ENCODE data around the gene ARSK. TPM values are rescaled to one million over a fixed set of nuclear protein-coding genes. Genes with fewer than 3 reads are reported as not detected.

ARSK gene
- total and polyA plus RNA-seq, 2 experiments from 2014 or later: 23.2 to 40.8 TPM

DNA sequence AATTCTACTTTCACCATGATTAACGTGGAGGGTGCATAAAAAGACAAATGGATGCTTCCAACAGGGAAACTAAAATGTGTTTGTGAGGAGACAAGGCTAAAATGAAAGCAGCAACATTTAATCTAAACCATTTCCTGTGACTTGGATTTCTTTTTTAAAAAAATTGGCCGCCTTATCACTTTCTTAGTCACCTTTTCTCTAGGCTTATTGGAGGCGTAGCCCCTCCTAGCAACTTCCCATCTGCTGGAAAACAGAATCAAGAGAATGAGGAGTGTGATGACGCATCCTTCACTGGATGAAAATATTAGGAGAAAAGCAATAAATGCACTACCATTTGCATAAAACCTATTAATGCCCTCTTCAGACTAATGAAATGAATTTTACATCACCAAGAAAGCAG lies 64.2 kb downstream of the ARSK start (continued):
- TF ChIP-seq ZNF114 (CRISPR knock-in tag; IDR thresholded peaks at IDR 0.05): no peak
- TF ChIP-seq POLR2AphosphoS5 (IDR thresholded peaks at IDR 0.05; ENCODE audit: low read depth): no peak

DNA sequence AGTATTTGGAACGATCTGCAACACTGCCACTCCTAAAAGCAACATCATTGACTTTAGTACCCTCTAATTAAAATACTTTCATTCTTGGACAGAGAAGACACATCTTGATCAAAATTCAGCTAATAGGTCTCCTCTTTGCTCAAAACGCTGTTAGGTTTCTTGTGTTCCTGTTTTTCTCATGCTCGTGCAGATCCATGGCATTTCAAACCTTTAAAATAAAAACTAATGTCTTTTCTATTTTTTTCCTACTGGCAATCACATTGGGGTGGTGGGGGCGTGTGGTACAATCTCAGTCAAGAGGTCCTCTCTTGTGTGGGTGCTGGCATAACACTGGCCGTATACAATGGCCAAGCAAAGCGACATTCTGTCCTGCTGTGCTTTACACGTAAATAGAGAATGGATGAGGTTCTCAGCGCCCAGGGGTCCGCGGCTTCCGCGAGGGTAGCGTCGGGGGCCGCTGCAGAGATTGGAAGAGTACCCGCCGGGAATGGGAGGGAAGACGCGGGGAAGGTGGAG lies 64.7 kb downstream of the ARSK start:
- Histone ChIP-seq H3K36me3 (ENCODE audit: insufficient read depth) (no peaks in the 10 kb centered on the region), H3K27me3 (ENCODE audit: insufficient read depth) (peaks cover 65% of the 10 kb centered on the region), H3F3A (replicated peaks; ENCODE audit: low read depth) (no peaks in the 10 kb centered on the region), H3K4me3 (peak overlapping the region; percentile 62), H3K79me2 (replicated peaks; ENCODE audit: insufficient read depth) (no peaks in the 10 kb centered on the region), H3K27ac (ENCODE audit: low read depth) (no peak overlapping the region), H3K4me2 (peak overlapping the region; percentile 78), H3K9me2 (ENCODE audit: insufficient read depth) (peaks cover 6% of the 10 kb centered on the region; the same call in 1 of the 2 replicates), H3K4me1 (ENCODE audit: insufficient read depth) (peaks cover 7% of the 10 kb centered on the region; the same call in 1 of the 2 replicates), H2AFZ (peak overlapping the region; percentile 97), H4K20me1 (replicated peaks; ENCODE audit: insufficient read depth) (no peaks in the 10 kb centered on the region)
- H3K4me3 Mint-ChIP-seq: peak overlapping the region; percentile 82
- peaks cover 43% of the 10 kb centered on the region for H3K27me3 Mint-ChIP-seq (ENCODE audit: insufficient read depth, low read depth, poor library complexity)
- peaks cover 5% of the 10 kb centered on the region for H3K9me3 Mint-ChIP-seq
- no peak for DNase-seq (ENCODE audit: low spot score)
- H3K36me3 Mint-ChIP-seq (ENCODE audit: low read depth): peaks cover 3% of the 10 kb centered on the region; the same call in 1 of the 3 replicates
- TF ChIP-seq NANOG (IDR thresholded peaks at IDR 0.05; ENCODE audit: borderline replicate concordance): no peak
- peak; percentile 56 for TF ChIP-seq EZH2 (IDR thresholded peaks at IDR 0.05; ENCODE audit: low read depth, unreplicated experiment)
- H3K4me1 Mint-ChIP-seq: peaks cover 13% of the 10 kb centered on the region
- ATAC-seq: peak; percentile 36
- no peak overlapping the region for H3K27ac Mint-ChIP-seq

DNA sequence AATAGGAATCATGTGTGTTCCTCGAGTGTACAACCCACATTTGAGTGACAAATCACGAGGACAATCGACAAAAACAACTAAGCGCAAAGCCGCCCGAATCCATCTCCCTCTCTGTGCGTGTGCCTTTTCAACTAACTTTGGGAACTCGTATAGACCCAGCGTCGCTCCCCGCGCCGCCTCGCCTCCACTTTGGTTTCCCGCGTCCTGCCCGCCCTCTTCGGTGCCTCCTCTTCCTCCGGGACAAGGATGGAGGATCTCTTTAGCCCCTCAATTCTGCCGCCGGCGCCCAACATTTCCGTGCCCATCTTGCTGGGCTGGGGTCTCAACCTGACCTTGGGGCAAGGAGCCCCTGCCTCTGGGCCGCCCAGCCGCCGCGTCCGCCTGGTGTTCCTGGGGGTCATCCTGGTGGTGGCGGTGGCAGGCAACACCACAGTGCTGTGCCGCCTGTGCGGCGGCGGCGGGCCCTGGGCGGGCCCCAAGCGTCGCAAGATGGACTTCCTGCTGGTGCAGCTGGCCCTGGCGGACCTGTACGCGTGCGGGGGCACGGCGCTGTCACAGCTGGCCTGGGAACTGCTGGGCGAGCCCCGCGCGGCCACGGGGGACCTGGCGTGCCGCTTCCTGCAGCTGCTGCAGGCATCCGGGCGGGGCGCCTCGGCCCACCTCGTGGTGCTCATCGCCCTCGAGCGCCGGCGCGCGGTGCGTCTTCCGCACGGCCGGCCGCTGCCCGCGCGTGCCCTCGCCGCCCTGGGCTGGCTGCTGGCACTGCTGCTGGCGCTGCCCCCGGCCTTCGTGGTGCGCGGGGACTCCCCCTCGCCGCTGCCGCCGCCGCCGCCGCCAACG lies 65.3 kb downstream of the ARSK start, which contains the start of gene GPR150:
TSS of gene GPR150 (plus strand) at position 58 of the 840 bp plus-strand sequence. CDS start at position 247, 189 bp downstream.
- Histone ChIP-seq H2AFZ (peak within 1 kb of the TSS; percentile 97), H3K79me2 (replicated peaks; ENCODE audit: insufficient read depth) (no peaks in the 10 kb centered on the region), H3K36me3 (ENCODE audit: insufficient read depth) (no peaks in the 10 kb centered on the region), H3K4me2 (peak within 1 kb of the TSS; percentile 78), H3K4me3 (peak within 1 kb of the TSS; percentile 62), H3K27ac (ENCODE audit: low read depth) (no peak within 1 kb of the TSS), H3K9me2 (ENCODE audit: insufficient read depth) (peaks cover 7% of the 10 kb centered on the region; the same call in 1 of the 2 replicates), H3F3A (replicated peaks; ENCODE audit: low read depth) (no peaks in the 10 kb centered on the region), H4K20me1 (replicated peaks; ENCODE audit: insufficient read depth) (no peaks in the 10 kb centered on the region), H3K4me1 (ENCODE audit: insufficient read depth) (peaks cover 7% of the 10 kb centered on the region; the same call in 1 of the 2 replicates), H3K27me3 (ENCODE audit: insufficient read depth) (peaks cover 65% of the 10 kb centered on the region)
- Mint-ChIP-seq H3K9me3 (peaks cover 5% of the 10 kb centered on the region; the same call in 2 of the 3 replicates), H3K27me3 (ENCODE audit: insufficient read depth, low read depth, poor library complexity) (peaks cover 43% of the 10 kb centered on the region), H3K4me3 (peak within 1 kb of the TSS; percentile 82), H3K27ac (no peak within 1 kb of the TSS), H3K4me1 (peaks cover 13% of the 10 kb centered on the region), H3K36me3 (ENCODE audit: low read depth) (peaks cover 3% of the 10 kb centered on the region; the same call in 1 of the 3 replicates)
- TF ChIP-seq JUNB (IDR thresholded peaks at IDR 0.05; ENCODE audit: unreplicated experiment): no peak
- DNase-seq (ENCODE audit: low spot score) (peak; percentile 66), ATAC-seq (peak; percentile 61)

Measured in GM23338 (cell line).